Psoas muscle (tissue), 8 donors: ENCODE data around the gene PTPRD. TPM values are rescaled to one million over a fixed set of nuclear protein-coding genes. Genes with fewer than 3 reads are reported as not detected.

Source experiments
- ATAC-seq, 4 donors: fragments of 200-7000 bp; cut with Tn5 transposase; one replicate each; pipeline ENCODE4 v1.9.1; 2020; ENCODE audit warnings: moderate library complexity in 3 of 4, mild to moderate bottlenecking in 2 of 4
- DNase-seq, 2 donors: peaks; one replicate each; pipeline ENCODE4 v3.0.0-alpha.2; 2020
- H3K27ac ChIP-seq: fragments of 200-600 bp; one replicate; pipeline ENCODE4 v1.8.0; 2022
- H3K27me3 ChIP-seq, 3 donors: fragments of 200-600 bp in 1 of 3; one replicate each; pipeline versions ENCODE4 v1.6.1 to v1.8.0; 2013 to 2022; ENCODE audit warnings: low read length in 2 of 3, mild to moderate bottlenecking in 2 of 3, moderate library complexity in 1 of 3; ENCODE audit not compliant: insufficient read depth in 3 of 3
- H3K36me3 ChIP-seq, 2 donors: fragments of 200-600 bp in 1 of 2; one replicate each; pipeline versions ENCODE4 v1.6.1 to v1.8.0; 2013 to 2022; ENCODE audit warnings: low read depth in 1 of 2, mild to moderate bottlenecking in 1 of 2, moderate library complexity in 1 of 2; ENCODE audit not compliant: insufficient read depth in 1 of 2
- H3K4me1 ChIP-seq: fragments of 200-600 bp; one replicate; pipeline ENCODE4 v1.8.0; 2022
- H3K4me3 ChIP-seq: fragments of 200-600 bp; one replicate; pipeline ENCODE4 v1.8.0; 2022; ENCODE audit warnings: mild to moderate bottlenecking
- H3K9me3 ChIP-seq: fragments of 200-600 bp; one replicate; pipeline ENCODE4 v1.8.0; 2022
- WGBS, 3 donors: extraction: QIAGEN DNeasy Blood & Tissue Kit; methylation state at CpG; one replicate each; pipeline versions ENCODE4 v1.1.6 to v1.1.7; 2013; 5-methylcytosine and 5-hydroxymethylcytosine counted together
- intact Hi-C, 2 donors: fragments of 100-400 bp; cut with DNase I; formaldehyde crosslinking; loops; one replicate each; pipeline versions ENCODE4 v1.11.0 to v1.14.2; 2022
- polyA plus RNA-seq, 3 donors: library from polyadenylated mRNA; stranded (reverse); fragments of 200-250 nt; gene quantifications; one replicate each; pipeline ENCODE4 v1.2.3, GENCODE V29; 2013
- total RNA-seq, 4 donors: library from RNA; stranded (reverse); fragmentation: NEBNext Ultra II Directional in 2 of 4; extraction: Animal tissue kit (Norgen Biotek cat#: 25700) in 2 of 4; gene quantifications; one replicate each; pipeline versions ENCODE4 v1.2.1 to v1.2.4, GENCODE V29; 2021 to 2023
- TF ChIP-seq, protein P1 (sequence below): fragments of 200-600 bp; IDR thresholded peaks from one replicate; pipeline ENCODE4 v1.8.0; 2022; ENCODE audit warnings: antibody characterized with exemption
- donor health status: healthy with polysubstance abuse.
- donor health status: DM: no; HTN: no; CAD: no; lungs with moderate emphysema.
- donor health status: Bipolar disorder and iron deficiency.
- donor health status: healthy.
- donor health status: DM: yes; HTN: yes; CAD: no.
- donor health status: DM: no; HTN: no; CAD: no.
- donor health status: DM: no; HTN: no; CAD: no.
- donor health status: DM: yes; HTN: yes; CAD: no.

PTPRD gene
- total and polyA plus RNA-seq, 7 donors = 0.44 to 3.1 (median 0.91) TPM

DNA sequence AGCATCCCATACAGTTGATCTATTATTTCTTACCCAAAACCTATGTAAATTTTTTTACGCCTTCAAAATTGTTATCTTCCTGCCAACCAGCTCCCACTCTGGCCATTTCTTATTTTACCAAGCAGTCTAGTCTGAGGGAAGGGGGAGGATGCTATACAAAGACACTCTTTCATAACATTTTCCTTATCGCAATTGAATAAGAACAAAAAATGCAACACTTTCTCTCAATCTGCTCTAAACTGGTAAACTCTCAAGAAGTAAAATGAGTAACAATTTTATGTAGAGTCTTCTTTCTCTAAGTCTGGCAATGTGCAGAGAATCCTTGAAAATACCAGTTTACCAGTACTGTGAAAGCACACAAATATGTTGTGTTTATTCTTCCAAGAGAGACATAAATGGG lies 1216.3 kb downstream of the PTPRD start:
- TF ChIP-seq, protein P1, sequence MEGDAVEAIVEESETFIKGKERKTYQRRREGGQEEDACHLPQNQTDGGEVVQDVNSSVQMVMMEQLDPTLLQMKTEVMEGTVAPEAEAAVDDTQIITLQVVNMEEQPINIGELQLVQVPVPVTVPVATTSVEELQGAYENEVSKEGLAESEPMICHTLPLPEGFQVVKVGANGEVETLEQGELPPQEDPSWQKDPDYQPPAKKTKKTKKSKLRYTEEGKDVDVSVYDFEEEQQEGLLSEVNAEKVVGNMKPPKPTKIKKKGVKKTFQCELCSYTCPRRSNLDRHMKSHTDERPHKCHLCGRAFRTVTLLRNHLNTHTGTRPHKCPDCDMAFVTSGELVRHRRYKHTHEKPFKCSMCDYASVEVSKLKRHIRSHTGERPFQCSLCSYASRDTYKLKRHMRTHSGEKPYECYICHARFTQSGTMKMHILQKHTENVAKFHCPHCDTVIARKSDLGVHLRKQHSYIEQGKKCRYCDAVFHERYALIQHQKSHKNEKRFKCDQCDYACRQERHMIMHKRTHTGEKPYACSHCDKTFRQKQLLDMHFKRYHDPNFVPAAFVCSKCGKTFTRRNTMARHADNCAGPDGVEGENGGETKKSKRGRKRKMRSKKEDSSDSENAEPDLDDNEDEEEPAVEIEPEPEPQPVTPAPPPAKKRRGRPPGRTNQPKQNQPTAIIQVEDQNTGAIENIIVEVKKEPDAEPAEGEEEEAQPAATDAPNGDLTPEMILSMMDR = no peak
- no peak for DNase-seq
- WGBS, 3 donors = 73 to 97% (median 94%) methylated on average over 2 of the region's 2 CpGs
- H3K27me3 ChIP-seq = no peaks in the 10 kb centered on the region
- no peak for ATAC-seq
- no peaks in the 10 kb centered on the region for H3K9me3 ChIP-seq
- H3K36me3 ChIP-seq = no peaks in the 10 kb centered on the region
- no peak overlapping the region for H3K27ac ChIP-seq
- H3K4me3 ChIP-seq = no peak overlapping the region
- H3K4me1 ChIP-seq = no peaks in the 10 kb centered on the region
- intact Hi-C loops = no loop called here

DNA sequence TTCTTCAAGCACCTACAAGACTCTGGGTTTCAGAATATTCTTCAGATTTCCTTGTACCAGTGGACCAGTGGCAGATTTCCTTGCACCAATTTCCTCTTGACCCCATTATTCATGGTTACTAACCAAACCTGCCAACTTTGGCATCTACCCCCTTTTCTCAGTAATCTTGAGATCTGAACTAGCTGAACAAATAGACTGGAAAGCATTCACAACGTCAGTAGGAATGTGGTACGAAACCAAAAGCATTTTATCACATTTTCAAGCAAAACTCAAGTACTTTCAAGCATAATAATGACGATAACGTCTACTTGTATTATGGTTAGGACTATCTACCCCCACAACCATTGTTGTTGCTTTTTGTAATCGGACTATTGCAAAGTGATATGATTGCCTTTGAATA lies 1217.3 kb downstream of the PTPRD start:
- Histone ChIP-seq H3K27me3 (no peaks in the 10 kb centered on the region), H3K27ac (no peak overlapping the region), H3K9me3 (no peaks in the 10 kb centered on the region), H3K36me3 (no peaks in the 10 kb centered on the region), H3K4me3 (no peak overlapping the region), H3K4me1 (no peaks in the 10 kb centered on the region)
- DNase-seq (no peak), ATAC-seq (no peak)
- 73 to 78% (median 77%) methylated on average over 5 of the region's 5 CpGs for WGBS, 3 donors
- TF ChIP-seq, protein P1 = no peak
- intact Hi-C loops = no loop called here

- no peaks in the 10 kb centered on the region for H3K4me1 ChIP-seq
- no peak for DNase-seq
- ATAC-seq = no peak
- 83 to 84% (median 83%) methylated on average over 3 of the region's 3 CpGs for WGBS, 3 donors
- H3K36me3 ChIP-seq = no peaks in the 10 kb centered on the region
- intact Hi-C loops = no loop called here
- TF ChIP-seq, protein P1 = no peak
- H3K9me3 ChIP-seq = no peaks in the 10 kb centered on the region
- no peaks in the 10 kb centered on the region for H3K27me3 ChIP-seq
- no peak overlapping the region for H3K4me3 ChIP-seq
- H3K27ac ChIP-seq = no peak overlapping the region
Measured at GRCh38 chr9:9392755-9393154, 1220.0 kb downstream of the PTPRD start.

DNA sequence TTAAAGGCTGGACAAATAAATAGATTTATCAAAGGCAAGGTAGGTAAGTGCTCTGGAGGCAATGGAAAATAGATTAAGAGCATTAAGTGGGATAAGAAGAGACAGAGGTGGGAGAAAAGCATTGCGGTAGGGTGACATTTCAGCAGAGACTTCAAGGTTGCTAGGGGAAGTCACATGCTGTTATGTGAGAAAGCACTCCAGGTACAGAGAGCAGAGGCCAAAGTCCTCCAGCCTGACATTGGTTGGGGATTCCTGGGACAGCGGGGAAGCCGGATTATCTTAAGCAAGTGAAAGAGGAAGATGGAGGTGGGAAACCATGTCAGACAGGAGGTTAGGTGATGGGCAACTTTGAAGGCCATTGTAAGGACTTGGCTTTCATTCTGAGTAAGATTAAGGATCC lies 1222.9 kb downstream of the PTPRD start:
- Histone ChIP-seq H3K4me1 (no peaks in the 10 kb centered on the region), H3K27me3 (no peaks in the 10 kb centered on the region), H3K4me3 (no peak overlapping the region), H3K36me3 (no peaks in the 10 kb centered on the region), H3K9me3 (no peaks in the 10 kb centered on the region), H3K27ac (no peak overlapping the region)
- TF ChIP-seq, protein P1 = no peak
- 84 to 92% (median 91%) methylated on average over 3 of the region's 3 CpGs for WGBS, 3 donors
- no peak for DNase-seq
- intact Hi-C loops = no loop called here
- no peak for ATAC-seq

GRCh38 chr9:9387511-9388115 lies 1225.2 kb downstream of the PTPRD start:
- Histone ChIP-seq H3K9me3 (no peaks in the 10 kb centered on the region), H3K4me1 (no peaks in the 10 kb centered on the region), H3K4me3 (no peak overlapping the region), H3K36me3 (no peaks in the 10 kb centered on the region), H3K27ac (no peak overlapping the region), H3K27me3 (no peaks in the 10 kb centered on the region)
- WGBS, 3 donors = 64 to 72% (median 70%) methylated on average over 3 of the region's 3 CpGs
- TF ChIP-seq, protein P1 = no peak
- DNase-seq (no peak), ATAC-seq (no peak)
- intact Hi-C loops = no loop called here
